Liver (tissue), 9 donors: ENCODE data around the gene MEIS3. TPM values are rescaled to one million over a fixed set of nuclear protein-coding genes. Genes with fewer than 3 reads are reported as not detected.

ENCODE experiments used
- DNase-seq: peaks from one replicate; pipeline ENCODE4 v3.0.0-alpha.2; 2017; ENCODE audit warnings: low spot score
- H3K27ac ChIP-seq, 2 donors: one replicate each; pipeline ENCODE4 v1.7.0; 2013; ENCODE audit warnings: inconsistent platforms in 2 of 2, low read length in 2 of 2, control low read depth in 1 of 2, low read depth in 1 of 2, mild to moderate bottlenecking in 1 of 2
- H3K27me3 ChIP-seq, 4 donors: one replicate each; pipeline versions ENCODE4 v1.6.1 to v1.7.0; 2013; ENCODE audit warnings: low read length in 3 of 4, inconsistent platforms in 1 of 4, mild to moderate bottlenecking in 1 of 4, moderate library complexity in 1 of 4; ENCODE audit not compliant: control insufficient read depth in 4 of 4, insufficient read depth in 4 of 4
- H3K36me3 ChIP-seq, 4 donors: one replicate each; pipeline versions ENCODE4 v1.6.1 to v1.7.0; 2013; ENCODE audit warnings: low read length in 3 of 4, mild to moderate bottlenecking in 3 of 4, low read depth in 1 of 4, moderate library complexity in 1 of 4; ENCODE audit not compliant: control insufficient read depth in 4 of 4, insufficient read depth in 3 of 4
- H3K4me1 ChIP-seq, 4 donors: one replicate each; pipeline versions ENCODE4 v1.6.1 to v1.7.0; 2013; ENCODE audit warnings: low read length in 3 of 4, mild to moderate bottlenecking in 3 of 4, moderate library complexity in 1 of 4; ENCODE audit not compliant: control insufficient read depth in 4 of 4, insufficient read depth in 4 of 4
- H3K4me3 ChIP-seq, 3 donors: one replicate each; pipeline versions ENCODE4 v1.6.1 to v1.7.0; 2013; ENCODE audit warnings: low read length in 3 of 3, control low read depth in 1 of 3, low read depth in 1 of 3, mild to moderate bottlenecking in 1 of 3
- H3K9ac ChIP-seq, 2 donors: one replicate each; pipeline ENCODE4 v1.7.0; 2013; ENCODE audit warnings: low read length in 2 of 2, mild to moderate bottlenecking in 2 of 2, moderate library complexity in 2 of 2, control low read depth in 1 of 2, low read depth in 1 of 2
- H3K9me3 ChIP-seq, 4 donors: one replicate each; pipeline versions ENCODE4 v1.6.1 to v1.7.0; 2013; ENCODE audit warnings: low read length in 3 of 4; ENCODE audit not compliant: control insufficient read depth in 4 of 4
- CTCF ChIP-seq: fragments of 150-350 bp; IDR thresholded peaks from 2 replicates; pipeline ENCODE4 v1.5.1; 2017; ENCODE audit warnings: improper control_type of control experiment, low read depth, low read length; ENCODE audit not compliant: missing input control
- EGR1 ChIP-seq, 2 donors: IDR thresholded peaks; 2 replicates each; pipeline ENCODE4 v1.6.1; 2016 to 2018; ENCODE audit warnings: antibody characterized with exemption in 2 of 2, low read depth in 2 of 2
- FOXA1 ChIP-seq: IDR thresholded peaks from 2 replicates; pipeline ENCODE4 v1.6.1; 2016; ENCODE audit warnings: antibody characterized with exemption
- FOXA2 ChIP-seq: IDR thresholded peaks from 2 replicates; pipeline ENCODE4 v1.6.1; 2016; ENCODE audit warnings: antibody characterized with exemption
- HNF4A ChIP-seq, 2 donors: conservative IDR thresholded peaks; 2 replicates each; pipeline ENCODE4 v1.6.1; 2016; ENCODE audit warnings: antibody characterized with exemption in 2 of 2, mild to moderate bottlenecking in 2 of 2
- MAX ChIP-seq: IDR thresholded peaks from 2 replicates; pipeline ENCODE4 v1.6.1; 2016; ENCODE audit warnings: antibody characterized with exemption
- NR2F2 ChIP-seq: IDR thresholded peaks from 2 replicates; pipeline ENCODE4 v1.6.1; 2016; ENCODE audit warnings: antibody characterized with exemption
- RAD21 ChIP-seq, 2 donors: IDR thresholded peaks; 2 replicates each; pipeline ENCODE4 v1.6.1; 2016; ENCODE audit warnings: antibody characterized with exemption in 2 of 2, mild to moderate bottlenecking in 2 of 2
- SP1 ChIP-seq: IDR thresholded peaks from 2 replicates; pipeline ENCODE4 v1.6.1; 2018; ENCODE audit warnings: antibody characterized with exemption, mild to moderate bottlenecking
- YY1 ChIP-seq: IDR thresholded peaks from 2 replicates; pipeline ENCODE4 v1.6.1; 2016; ENCODE audit warnings: antibody characterized with exemption, mild to moderate bottlenecking
- WGBS: extraction: QIAGEN DNeasy Blood & Tissue Kit; methylation state at CpG from one replicate; pipeline ENCODE4 v1.1.7; 2013; 5-methylcytosine and 5-hydroxymethylcytosine counted together
- polyA plus RNA-seq, 2 donors: library from polyadenylated mRNA; stranded (reverse) in 1 of 2; unstranded in 1 of 2; fragments of 200-250 nt in 1 of 2; fragments of >200 nt in 1 of 2; fragmentation: Nextera tagmentation in 1 of 2; extraction: Ambion mirVana in 1 of 2; gene quantifications; one replicate each; pipeline versions ENCODE4 v1.2.1 to v1.2.3, GENCODE V29; 2013 to 2015
- total RNA-seq, 2 donors: library from RNA; depleted of rRNA; stranded (reverse); fragments of >200 nt; gene quantifications; one replicate each; pipeline ENCODE4 v1.2.3, GENCODE V29; 2014
- TF ChIP-seq, protein P1 (sequence below): IDR thresholded peaks from 2 replicates; pipeline ENCODE4 v1.6.1; 2016; ENCODE audit warnings: antibody characterized with exemption, mild to moderate bottlenecking
- TF ChIP-seq, protein P2 (sequence below): IDR thresholded peaks from 2 replicates; pipeline ENCODE4 v1.6.1; 2016; ENCODE audit warnings: antibody characterized with exemption
- donor health status: healthy.
- donor health status: healthy.
- donor health status: healthy.
- donor health status: healthy.
- donor health status: healthy.

MEIS3 gene
- total and polyA plus RNA-seq, 4 donors = 0.50 to 1.3 (median 0.89) TPM

- no peak for TF ChIP-seq MAX
- TF ChIP-seq EGR1 (IDR thresholded peaks at IDR 0.05; ENCODE audit: low read depth in 2 of 2) = no peak
- no peak for TF ChIP-seq FOXA1
- TF ChIP-seq SP1 = no peak
- no peak for TF ChIP-seq RAD21 (IDR thresholded peaks at IDR 0.05)
- no peak for TF ChIP-seq HNF4A (conservative IDR thresholded peaks at IDR 0.05)
- no peak for TF ChIP-seq FOXA2
Observed at GRCh38 chr19:47428177-47428894, 9.0 kb upstream of the MEIS3 start (continued).

DNA sequence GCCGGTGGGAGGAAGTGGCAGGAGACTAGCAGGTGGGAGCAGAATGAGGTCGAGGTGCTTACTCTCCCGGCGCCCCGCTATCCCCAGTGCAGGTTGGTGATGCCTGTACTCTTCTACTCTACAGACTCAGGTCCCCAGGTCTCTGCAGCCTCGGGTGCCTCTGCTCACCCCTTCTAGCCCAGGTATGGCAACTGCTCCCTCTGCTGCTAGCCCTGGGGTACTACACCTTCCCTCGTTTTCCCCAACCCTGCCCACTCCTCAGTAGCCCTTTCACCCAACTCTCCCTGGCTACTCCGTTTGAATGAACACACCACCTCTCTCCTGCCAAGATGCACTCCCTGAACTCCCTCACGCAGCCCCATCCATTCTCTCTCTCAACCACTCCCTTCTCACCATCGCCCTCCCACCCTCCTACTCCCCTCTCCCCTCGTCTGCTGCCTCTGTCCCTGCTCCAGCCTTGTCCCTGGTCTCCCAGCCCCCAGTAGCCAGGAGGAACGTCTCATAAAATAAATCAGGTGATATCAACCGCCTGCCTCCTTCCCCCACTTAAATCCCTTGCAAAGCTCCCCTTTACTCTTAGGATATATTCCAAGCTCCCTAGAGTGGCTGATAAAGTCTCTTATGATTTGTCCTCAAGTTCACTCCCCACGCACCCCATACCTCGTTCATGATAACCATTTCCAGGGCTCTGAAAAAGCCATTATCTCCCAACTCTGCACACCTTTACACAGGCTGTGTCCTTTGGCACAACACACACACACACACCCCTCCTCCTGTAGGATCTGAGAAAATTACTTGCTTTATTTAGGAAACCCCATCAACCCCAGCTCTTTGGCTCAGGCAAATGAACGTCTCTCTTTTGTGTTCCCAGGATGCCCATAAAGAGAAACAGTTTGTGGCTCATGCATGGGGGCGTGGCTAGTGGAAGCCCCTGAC is 8.2 kb upstream of the MEIS3 start:
- H3K4me1 ChIP-seq = peaks cover 2 to 10% (median 5%) of the 10 kb centered on the region in 4 donors
- WGBS = 9% methylated on average over 17 of the region's 17 CpGs
- no peak overlapping the region for H3K27ac ChIP-seq
- no peak overlapping the region for H3K9ac ChIP-seq
- H3K9me3 ChIP-seq = no peaks in the 10 kb centered on the region
- H3K36me3 ChIP-seq = no peaks in the 10 kb centered on the region
- DNase-seq = peak; percentile 75
- H3K4me3 ChIP-seq = no peak overlapping the region
- peaks cover 0 to 12% (median 7%) of the 10 kb centered on the region in 4 donors for H3K27me3 ChIP-seq
- TF ChIP-seq RAD21 (IDR thresholded peaks at IDR 0.05) = peak; percentile 71 to 83
- peak; percentile 90 for TF ChIP-seq CTCF
- TF ChIP-seq NR2F2 = no peak

DNA sequence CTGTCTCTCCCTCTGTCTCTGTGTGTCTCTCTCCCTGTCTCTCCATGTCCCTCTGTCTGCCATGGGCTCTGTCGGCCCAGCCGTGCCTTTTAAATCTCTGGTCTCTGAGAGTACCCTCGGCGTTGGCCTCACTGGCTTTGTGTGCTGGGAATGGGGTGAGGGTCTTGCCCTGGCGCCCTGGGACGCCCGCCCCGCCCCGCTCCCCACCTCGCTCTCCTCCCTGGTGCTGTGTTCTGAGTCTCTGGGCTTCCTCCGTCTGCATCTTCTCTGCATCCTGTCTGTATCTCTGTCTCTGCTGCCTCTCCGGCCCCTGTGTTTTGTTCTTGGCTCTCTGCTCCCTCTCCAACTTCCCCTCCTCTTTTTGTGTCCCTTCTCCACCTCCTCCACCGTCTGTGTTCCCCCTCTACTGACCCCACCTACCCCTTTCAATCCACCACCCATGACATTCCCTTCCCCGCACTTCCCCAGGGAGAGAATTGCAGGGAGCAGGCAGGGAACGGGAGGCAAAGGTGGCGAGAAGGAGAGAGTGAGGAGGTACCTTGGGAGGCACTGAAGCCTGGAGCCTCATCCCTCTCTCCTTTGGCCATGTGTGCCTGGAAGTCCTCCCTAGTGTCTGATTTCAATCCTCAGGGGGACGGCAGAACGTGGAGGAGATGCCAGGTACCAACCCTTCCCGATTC is 4.0 kb upstream of the MEIS3 start:
- 16% methylated on average over 19 of the region's 19 CpGs for WGBS
- TF ChIP-seq MAX (no peak), SP1 (no peak), CTCF (no peak), HNF4A (conservative IDR thresholded peaks at IDR 0.05) (no peak), FOXA1 (no peak), YY1 (no peak)
- TF ChIP-seq, protein P1, sequence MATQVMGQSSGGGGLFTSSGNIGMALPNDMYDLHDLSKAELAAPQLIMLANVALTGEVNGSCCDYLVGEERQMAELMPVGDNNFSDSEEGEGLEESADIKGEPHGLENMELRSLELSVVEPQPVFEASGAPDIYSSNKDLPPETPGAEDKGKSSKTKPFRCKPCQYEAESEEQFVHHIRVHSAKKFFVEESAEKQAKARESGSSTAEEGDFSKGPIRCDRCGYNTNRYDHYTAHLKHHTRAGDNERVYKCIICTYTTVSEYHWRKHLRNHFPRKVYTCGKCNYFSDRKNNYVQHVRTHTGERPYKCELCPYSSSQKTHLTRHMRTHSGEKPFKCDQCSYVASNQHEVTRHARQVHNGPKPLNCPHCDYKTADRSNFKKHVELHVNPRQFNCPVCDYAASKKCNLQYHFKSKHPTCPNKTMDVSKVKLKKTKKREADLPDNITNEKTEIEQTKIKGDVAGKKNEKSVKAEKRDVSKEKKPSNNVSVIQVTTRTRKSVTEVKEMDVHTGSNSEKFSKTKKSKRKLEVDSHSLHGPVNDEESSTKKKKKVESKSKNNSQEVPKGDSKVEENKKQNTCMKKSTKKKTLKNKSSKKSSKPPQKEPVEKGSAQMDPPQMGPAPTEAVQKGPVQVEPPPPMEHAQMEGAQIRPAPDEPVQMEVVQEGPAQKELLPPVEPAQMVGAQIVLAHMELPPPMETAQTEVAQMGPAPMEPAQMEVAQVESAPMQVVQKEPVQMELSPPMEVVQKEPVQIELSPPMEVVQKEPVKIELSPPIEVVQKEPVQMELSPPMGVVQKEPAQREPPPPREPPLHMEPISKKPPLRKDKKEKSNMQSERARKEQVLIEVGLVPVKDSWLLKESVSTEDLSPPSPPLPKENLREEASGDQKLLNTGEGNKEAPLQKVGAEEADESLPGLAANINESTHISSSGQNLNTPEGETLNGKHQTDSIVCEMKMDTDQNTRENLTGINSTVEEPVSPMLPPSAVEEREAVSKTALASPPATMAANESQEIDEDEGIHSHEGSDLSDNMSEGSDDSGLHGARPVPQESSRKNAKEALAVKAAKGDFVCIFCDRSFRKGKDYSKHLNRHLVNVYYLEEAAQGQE = no peak
- TF ChIP-seq, protein P2, sequence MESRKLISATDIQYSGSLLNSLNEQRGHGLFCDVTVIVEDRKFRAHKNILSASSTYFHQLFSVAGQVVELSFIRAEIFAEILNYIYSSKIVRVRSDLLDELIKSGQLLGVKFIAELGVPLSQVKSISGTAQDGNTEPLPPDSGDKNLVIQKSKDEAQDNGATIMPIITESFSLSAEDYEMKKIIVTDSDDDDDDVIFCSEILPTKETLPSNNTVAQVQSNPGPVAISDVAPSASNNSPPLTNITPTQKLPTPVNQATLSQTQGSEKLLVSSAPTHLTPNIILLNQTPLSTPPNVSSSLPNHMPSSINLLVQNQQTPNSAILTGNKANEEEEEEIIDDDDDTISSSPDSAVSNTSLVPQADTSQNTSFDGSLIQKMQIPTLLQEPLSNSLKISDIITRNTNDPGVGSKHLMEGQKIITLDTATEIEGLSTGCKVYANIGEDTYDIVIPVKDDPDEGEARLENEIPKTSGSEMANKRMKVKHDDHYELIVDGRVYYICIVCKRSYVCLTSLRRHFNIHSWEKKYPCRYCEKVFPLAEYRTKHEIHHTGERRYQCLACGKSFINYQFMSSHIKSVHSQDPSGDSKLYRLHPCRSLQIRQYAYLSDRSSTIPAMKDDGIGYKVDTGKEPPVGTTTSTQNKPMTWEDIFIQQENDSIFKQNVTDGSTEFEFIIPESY = no peak
- no peak overlapping the region for H3K4me3 ChIP-seq
- H3K4me1 ChIP-seq = peaks cover 0 to 4% (median 0%) of the 10 kb centered on the region in 4 donors
- no peaks in the 10 kb centered on the region for H3K9me3 ChIP-seq
- no peak overlapping the region for H3K27ac ChIP-seq
- peaks cover 3 to 14% (median 9%) of the 10 kb centered on the region in 4 donors for H3K27me3 ChIP-seq
- no peak overlapping the region for H3K9ac ChIP-seq
- no peaks in the 10 kb centered on the region for H3K36me3 ChIP-seq
- DNase-seq = no peak
